ENCODE data around the gene ZNF765. TPM values are rescaled to one million over a fixed set of nuclear protein-coding genes. Genes with fewer than 3 reads are reported as not detected.
"Not testable (repeated sequence)": the region's sequence is repeated elsewhere in the genome, so short reads cannot be mapped to it uniquely, and the experiment has no call there.

The ZNF765 gene
- total and polyA plus RNA-seq, 10 donors = 2.2 to 15.9 (median 11.1) TPM

GRCh38 chr19:53463263-53463662 lies 68.3 kb downstream of the ZNF765 start:
- peaks cover 0 to 15% (median 10%) of the 10 kb centered on the region in 6 donors for H3K4me1 ChIP-seq
- no peak for DNase-seq
- TF ChIP-seq POLR2AphosphoS5 (IDR thresholded peaks at IDR 0.05) = no peak
- no peak for TF ChIP-seq CTCF (IDR thresholded peaks at IDR 0.05 in 8 of 11, conservative IDR thresholded peaks at IDR 0.05 in 3 of 11)
- TF ChIP-seq POLR2A (IDR thresholded peaks at IDR 0.05) = no peak
- no peak overlapping the region for H3K27ac ChIP-seq
- no peaks in the 10 kb centered on the region for H3K36me3 ChIP-seq
- intact Hi-C loops (cut with DNase I; ENCODE audit: low total_unique reads) = no loop called here
- peak overlapping the region in 1 of 8 donors; percentile 27 for H3K4me3 ChIP-seq
- peaks cover 0 to 67% (median 42%) of the 10 kb centered on the region in 8 donors for H3K9me3 ChIP-seq
- H3K27me3 ChIP-seq (replicated peaks in 1 of 7) = peaks cover 0 to 22% (median 0%) of the 10 kb centered on the region in 7 donors
- 13 to 22% (median 17%) methylated on average over 18 to 19 of the region's 19 CpGs for WGBS, 5 donors

DNA sequence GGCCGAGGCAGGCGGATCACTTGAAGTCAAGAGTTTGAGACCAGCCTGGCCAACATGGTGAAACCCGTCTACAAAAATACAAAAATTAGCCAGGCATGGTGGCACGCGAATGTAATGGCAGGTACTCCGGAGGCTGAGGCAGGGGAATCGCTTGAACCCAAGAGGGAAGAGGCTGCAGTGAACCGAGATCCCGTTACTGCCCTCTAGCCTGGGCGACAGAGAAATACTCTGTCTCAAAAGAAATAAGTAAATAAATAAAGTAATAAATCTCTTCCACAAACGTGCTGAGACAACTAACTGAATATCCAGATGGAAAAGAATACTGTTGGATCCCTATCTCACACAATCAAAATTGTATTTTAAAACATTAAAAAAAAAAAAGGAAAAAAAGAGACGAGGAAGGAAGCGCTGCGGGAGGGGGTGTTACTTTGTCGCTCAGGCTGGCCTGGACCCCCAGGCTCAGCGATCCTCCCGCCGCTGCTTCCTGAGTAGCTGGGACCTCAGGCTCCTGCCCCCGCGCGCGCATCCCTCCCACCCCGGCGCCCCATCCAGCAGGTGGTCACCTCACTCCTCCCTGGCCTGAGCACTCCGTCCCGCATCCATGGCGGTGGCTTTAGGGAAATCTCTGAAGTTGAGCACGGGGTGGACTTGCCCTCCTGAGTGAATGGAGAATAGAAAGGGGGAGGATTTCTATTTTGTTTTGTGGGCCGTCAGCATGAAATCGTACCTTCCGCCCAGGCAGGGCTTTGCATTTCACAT lies 72.0 kb downstream of the ZNF765 start:
- H3K4me3 ChIP-seq = peak overlapping the region; percentile 52 to 82 (median 62)
- WGBS, 5 donors = 9 to 15% (median 12%) methylated on average over 30 to 31 of the region's 31 CpGs
- peak overlapping the region in 6 of 8 donors; percentile 77 to 88 (median 84) for H3K27ac ChIP-seq
- H3K27me3 ChIP-seq (replicated peaks in 1 of 7) = peaks cover 0 to 22% (median 0%) of the 10 kb centered on the region in 7 donors
- H3K9me3 ChIP-seq = peaks cover 0 to 46% (median 11%) of the 10 kb centered on the region in 8 donors
- TF ChIP-seq CTCF (IDR thresholded peaks at IDR 0.05 in 8 of 11, conservative IDR thresholded peaks at IDR 0.05 in 3 of 11) = no peak
- TF ChIP-seq POLR2AphosphoS5 (IDR thresholded peaks at IDR 0.05) = no peak
- no peak for TF ChIP-seq POLR2A (IDR thresholded peaks at IDR 0.05)
- DNase-seq = peak; percentile 80
- peaks cover 0 to 11% (median 0%) of the 10 kb centered on the region in 6 donors for H3K36me3 ChIP-seq
- intact Hi-C loops (cut with DNase I; ENCODE audit: low total_unique reads) = no loop called here
- peaks cover 0 to 22% (median 19%) of the 10 kb centered on the region in 6 donors for H3K4me1 ChIP-seq

DNA sequence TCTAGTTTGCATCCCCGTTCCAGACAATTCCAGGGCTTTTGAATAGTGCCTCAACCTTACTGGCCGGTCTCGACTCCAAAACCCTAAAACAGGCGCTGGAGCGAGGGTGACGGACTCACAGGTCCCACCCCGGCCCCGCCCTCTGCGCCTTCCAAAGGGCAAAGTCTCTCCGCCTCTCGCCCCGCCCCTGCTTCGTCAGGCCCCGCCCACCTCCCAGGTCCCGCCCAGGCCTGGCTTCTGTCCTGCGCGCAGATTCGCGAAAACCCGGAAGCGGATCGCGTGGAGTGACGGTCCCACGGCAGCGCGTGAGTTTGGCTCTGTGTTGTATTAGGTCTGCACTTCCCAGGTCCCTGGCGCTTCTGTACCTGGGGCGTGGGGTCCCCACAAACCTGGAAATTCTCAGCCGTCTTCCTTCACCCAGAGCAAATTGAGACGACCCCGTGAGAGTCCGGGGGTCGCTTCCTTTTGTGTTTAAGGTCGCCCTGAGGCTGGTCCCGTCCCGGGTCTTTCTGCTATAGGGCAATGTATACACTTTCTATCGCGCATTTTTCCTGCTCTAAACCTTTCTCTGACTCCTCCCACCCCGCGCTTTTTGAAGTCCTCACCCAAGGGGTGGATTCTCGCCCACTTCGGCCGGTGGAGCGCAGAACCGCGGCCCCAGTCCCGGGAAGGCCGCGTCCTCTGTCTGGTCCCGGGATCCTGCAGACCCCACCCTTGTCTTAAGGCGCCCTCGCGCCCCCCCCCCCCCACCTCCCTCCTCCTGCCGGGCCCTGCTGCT lies 72.7 kb downstream of the ZNF765 start, which contains the start of gene ZNF813:
Gene ZNF813 (plus strand): TSS at position 249 of the 778 bp plus-strand sequence. CDS start 16,090 bp downstream, outside the sequence.
- peak within 1 kb of the TSS; percentile 42 to 88 (median 82) for H3K27ac ChIP-seq

GRCh38 chr19:53468628-53469027 lies 73.7 kb downstream of the ZNF765 start:
- intact Hi-C loops (cut with DNase I; ENCODE audit: low total_unique reads); H3K27ac ChIP-seq; DNase-seq: not testable (repeated sequence)
- H3K36me3 ChIP-seq = peaks cover 0 to 28% (median 0%) of the 10 kb centered on the region in 6 donors
- WGBS, 5 donors = 38 to 49% (median 45%) methylated on average over 8 of the region's 8 CpGs
- H3K9me3 ChIP-seq = peaks cover 0 to 47% (median 12%) of the 10 kb centered on the region in 8 donors
- H3K4me3 ChIP-seq = peak overlapping the region in 7 of 8 donors; percentile 52 to 82 (median 63)
- H3K4me1 ChIP-seq = peaks cover 0 to 22% (median 19%) of the 10 kb centered on the region in 6 donors
- peaks cover 0 to 14% (median 0%) of the 10 kb centered on the region in 7 donors for H3K27me3 ChIP-seq (replicated peaks in 1 of 7)

More for the DNA sequence above, 72.7 kb downstream of the ZNF765 start, which contains the start of gene ZNF813:
- DNase-seq = peak; percentile 98
- peaks cover 0 to 48% (median 14%) of the 10 kb centered on the region in 8 donors for H3K9me3 ChIP-seq
- peak; percentile 90 to 93 (median 92) for TF ChIP-seq POLR2AphosphoS5 (IDR thresholded peaks at IDR 0.05)
- no peak for TF ChIP-seq CTCF (IDR thresholded peaks at IDR 0.05 in 8 of 11, conservative IDR thresholded peaks at IDR 0.05 in 3 of 11)
- H3K27me3 ChIP-seq (replicated peaks in 1 of 7) = peaks cover 0 to 22% (median 0%) of the 10 kb centered on the region in 7 donors
- 0 to 2% (median 0%) methylated on average over 33 to 55 of the region's 55 CpGs for WGBS, 5 donors
- H3K36me3 ChIP-seq = peaks cover 0 to 18% (median 0%) of the 10 kb centered on the region in 6 donors
- intact Hi-C loops (cut with DNase I; ENCODE audit: low total_unique reads) = no loop called here
- peaks cover 0 to 22% (median 19%) of the 10 kb centered on the region in 6 donors for H3K4me1 ChIP-seq
- peak within 1 kb of the TSS; percentile 52 to 82 (median 62) for H3K4me3 ChIP-seq
